Uterus (tissue), 2 donors: ENCODE measurements around the gene ADCY10.

Experiments
- CTCF ChIP-seq, 4 experiments: fragments of 200-600 bp in 2 of 4; fragments of 450-650 bp in 2 of 4; sonication (generic) in 2 of 4; IDR thresholded peaks; one replicate each; pipeline ENCODE4 v1.5.1; 2016 to 2019; ENCODE audit warnings: antibody characterized with exemption in 4 of 4, mild to moderate bottlenecking in 2 of 4, moderate library complexity in 1 of 4
- POLR2A ChIP-seq, 2 donors: fragments of 450-650 bp; IDR thresholded peaks; one replicate each; pipeline ENCODE4 v1.6.1; 2016; ENCODE audit warnings: antibody characterized with exemption in 2 of 2, mild to moderate bottlenecking in 1 of 2, moderate library complexity in 1 of 2

GRCh38 chr1:167764458-167765330, 149.2 kb downstream of the ADCY10 start:
- TF ChIP-seq CTCF (IDR thresholded peaks at IDR 0.05) (no peak), POLR2A (IDR thresholded peaks at IDR 0.05) (no peak)
